Measurements from ENCODE around the gene FBXW4.

- TF ChIP-seq SPI1 (IDR thresholded peaks at IDR 0.05; ENCODE audit: low read depth, low read length) (no peak), POLR2A (IDR thresholded peaks at IDR 0.05; ENCODE audit: low read depth, low read length) (no peak), TAF1 (IDR thresholded peaks at IDR 0.05; ENCODE audit: low read depth, low read length) (no peak), POLR2AphosphoS5 (IDR thresholded peaks at IDR 0.05; ENCODE audit: low read depth, low read length) (no peak), POU2F2 (IDR thresholded peaks at IDR 0.05; ENCODE audit: low read depth, low read length) (no peak), PAX5 (IDR thresholded peaks at IDR 0.05; ENCODE audit: insufficient read depth, low read length, severe bottlenecking) (no peak)
Measured at GRCh38 chr10:101595591-101596433, 99.2 kb downstream of the FBXW4 start.

Data from GM12891 (cell line).